ENCODE data around the gene KLRF2.

KLRF2 gene

GRCh38 chr12:9935026-9935425 is 53.7 kb downstream of the KLRF2 start:
- Histone ChIP-seq H3K9ac (ENCODE audit: low read depth, low read length) (no peak overlapping the region), H3K4me3 (ENCODE audit: low read depth, low read length) (no peak overlapping the region), H3K9me3 (ENCODE audit: control insufficient read depth, insufficient read depth, low read length) (no peaks in the 10 kb centered on the region), H3K4me1 (ENCODE audit: control insufficient read depth, insufficient read depth, low read length) (no peaks in the 10 kb centered on the region), H3K36me3 (ENCODE audit: control insufficient read depth, insufficient read depth, low read length) (no peaks in the 10 kb centered on the region), H3K27me3 (ENCODE audit: control insufficient read depth, insufficient read depth, low read length) (no peaks in the 10 kb centered on the region), H3K27ac (ENCODE audit: low read depth, low read length) (no peak overlapping the region)

- Histone ChIP-seq H3K9me3 (ENCODE audit: control insufficient read depth, insufficient read depth, low read length) (no peaks in the 10 kb centered on the region), H3K9ac (ENCODE audit: low read depth, low read length) (no peak overlapping the region), H3K4me1 (ENCODE audit: control insufficient read depth, insufficient read depth, low read length) (0 out of 2 replicates have a peak, but pooled peaks cover 3% of the 10 kb centered on the region), H3K27me3 (ENCODE audit: control insufficient read depth, insufficient read depth, low read length) (no peaks in the 10 kb centered on the region), H3K36me3 (ENCODE audit: control insufficient read depth, insufficient read depth, low read length) (no peaks in the 10 kb centered on the region), H3K4me3 (ENCODE audit: low read depth, low read length) (no peak overlapping the region), H3K27ac (ENCODE audit: low read depth, low read length) (no peak overlapping the region)
Measured at GRCh38 chr12:9936591-9936990, 55.3 kb downstream of the KLRF2 start.

- Histone ChIP-seq H3K27me3 (ENCODE audit: control insufficient read depth, insufficient read depth, low read length) (no peaks in the 10 kb centered on the region), H3K27ac (ENCODE audit: low read depth, low read length) (no peak overlapping the region), H3K4me3 (ENCODE audit: low read depth, low read length) (no peak overlapping the region), H3K9me3 (ENCODE audit: control insufficient read depth, insufficient read depth, low read length) (no peaks in the 10 kb centered on the region), H3K4me1 (ENCODE audit: control insufficient read depth, insufficient read depth, low read length) (0 out of 2 replicates have a peak, but pooled peaks cover 3% of the 10 kb centered on the region), H3K36me3 (ENCODE audit: control insufficient read depth, insufficient read depth, low read length) (no peaks in the 10 kb centered on the region), H3K9ac (ENCODE audit: low read depth, low read length) (no peak overlapping the region)
Measured at GRCh38 chr12:9940375-9940774, 59.1 kb downstream of the KLRF2 start.

DNA sequence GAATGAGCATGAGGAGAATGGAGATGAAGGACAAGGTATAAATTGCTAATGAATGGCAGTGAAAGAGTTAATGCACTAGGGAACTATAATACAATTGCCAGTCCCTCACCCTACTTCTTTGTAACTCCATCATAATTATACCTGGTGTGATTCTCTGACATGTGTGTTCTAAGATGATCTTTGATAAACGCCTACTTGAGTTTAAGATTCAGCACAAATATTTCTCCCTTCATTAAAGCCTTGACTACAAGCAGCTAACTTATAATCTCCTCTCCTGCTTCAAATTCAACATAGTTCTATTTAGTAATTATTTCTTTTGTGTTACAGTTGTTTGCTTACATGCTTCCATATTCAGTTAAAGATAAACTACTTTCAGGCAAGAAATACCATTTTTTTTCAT is 60.5 kb downstream of the KLRF2 start:
- no peak overlapping the region for H3K4me3 ChIP-seq (ENCODE audit: low read depth, low read length)
- no peaks in the 10 kb centered on the region for H3K36me3 ChIP-seq (ENCODE audit: control insufficient read depth, insufficient read depth, low read length)
- H3K9me3 ChIP-seq (ENCODE audit: control insufficient read depth, insufficient read depth, low read length), result no peaks in the 10 kb centered on the region
- H3K27ac ChIP-seq (ENCODE audit: low read depth, low read length), result no peak overlapping the region
- no peaks in the 10 kb centered on the region for H3K27me3 ChIP-seq (ENCODE audit: control insufficient read depth, insufficient read depth, low read length)
- H3K4me1 ChIP-seq (ENCODE audit: control insufficient read depth, insufficient read depth, low read length), result 0 out of 2 replicates have a peak, but pooled peaks cover 3% of the 10 kb centered on the region
- H3K9ac ChIP-seq (ENCODE audit: low read depth, low read length), result no peak overlapping the region

DNA sequence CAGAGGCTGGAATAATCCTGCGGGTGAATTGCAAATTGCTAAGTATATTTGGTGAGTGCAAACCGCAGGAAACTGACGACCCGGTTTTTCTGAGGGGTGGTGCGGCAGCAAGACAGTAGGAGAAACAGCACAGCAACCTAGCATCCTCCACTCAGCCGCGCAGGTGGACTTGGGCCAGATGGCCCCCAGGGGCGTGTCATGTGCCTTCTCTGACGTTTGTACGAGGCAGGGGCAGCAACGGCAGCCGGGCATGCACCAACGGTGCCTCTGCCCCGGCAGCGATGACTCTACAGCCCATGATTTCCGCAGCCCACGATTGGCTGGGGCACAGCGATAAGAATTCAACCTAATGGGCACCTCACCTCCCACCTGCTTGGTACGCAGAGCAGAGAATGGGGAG is 62.0 kb downstream of the KLRF2 start:
- Histone ChIP-seq H3K4me3 (ENCODE audit: low read depth, low read length) (no peak overlapping the region), H3K27ac (ENCODE audit: low read depth, low read length) (no peak overlapping the region), H3K9ac (ENCODE audit: low read depth, low read length) (no peak overlapping the region)

GRCh38 chr12:9944391-9944790 is 63.1 kb downstream of the KLRF2 start:
- 0 out of 2 replicates have a peak, but pooled peaks cover 3% of the 10 kb centered on the region for H3K4me1 ChIP-seq (ENCODE audit: control insufficient read depth, insufficient read depth, low read length)
- no peaks in the 10 kb centered on the region for H3K9me3 ChIP-seq (ENCODE audit: control insufficient read depth, insufficient read depth, low read length)
- H3K36me3 ChIP-seq (ENCODE audit: control insufficient read depth, insufficient read depth, low read length), result no peaks in the 10 kb centered on the region
- H3K9ac ChIP-seq (ENCODE audit: low read depth, low read length), result no peak overlapping the region
- no peaks in the 10 kb centered on the region for H3K27me3 ChIP-seq (ENCODE audit: control insufficient read depth, insufficient read depth, low read length)
- no peak overlapping the region for H3K4me3 ChIP-seq (ENCODE audit: low read depth, low read length)
- no peak overlapping the region for H3K27ac ChIP-seq (ENCODE audit: low read depth, low read length)

More for the DNA sequence above, 62.0 kb downstream of the KLRF2 start:
- H3K9me3 ChIP-seq (ENCODE audit: control insufficient read depth, insufficient read depth, low read length), result no peaks in the 10 kb centered on the region
- H3K4me1 ChIP-seq (ENCODE audit: control insufficient read depth, insufficient read depth, low read length), result 0 out of 2 replicates have a peak, but pooled peaks cover 3% of the 10 kb centered on the region
- no peaks in the 10 kb centered on the region for H3K27me3 ChIP-seq (ENCODE audit: control insufficient read depth, insufficient read depth, low read length)
- no peaks in the 10 kb centered on the region for H3K36me3 ChIP-seq (ENCODE audit: control insufficient read depth, insufficient read depth, low read length)
